KOPT-K1 (cell line): ENCODE measurements around the gene PTRH2.
"Not testable (repeated sequence)": the region's sequence is repeated elsewhere in the genome, so short reads cannot be mapped to it uniquely, and the experiment has no call there.

ENCODE experiments used
- H3K27ac ChIP-seq: fragments of 200-600 bp; sonication (generic); 2 replicates; pipeline ENCODE4 v1.5.1; 2016; ENCODE audit warnings: antibody characterized with exemption, mild to moderate bottlenecking, low read depth, low read length; ENCODE audit not compliant: poor library complexity, severe bottlenecking
- H3K36me3 ChIP-seq: fragments of 200-600 bp; sonication (generic); 2 replicates; pipeline ENCODE4 v1.5.1; 2017; ENCODE audit warnings: antibody characterized with exemption, mild to moderate bottlenecking, low read length, moderate library complexity; ENCODE audit not compliant: insufficient read depth
- H3K9me3 ChIP-seq: fragments of 200-600 bp; sonication (generic); 2 replicates; pipeline ENCODE4 v1.5.1; 2017; ENCODE audit warnings: antibody characterized with exemption, low read length, mild to moderate bottlenecking; ENCODE audit not compliant: insufficient read depth, poor library complexity, severe bottlenecking

Gene PTRH2

GRCh38 chr17:59668816-59669215 is 38.4 kb downstream of the PTRH2 start:
- Histone ChIP-seq H3K36me3 (peaks cover 99% of the 10 kb centered on the region), H3K27ac (no peak overlapping the region), H3K9me3 (no peaks in the 10 kb centered on the region)

DNA sequence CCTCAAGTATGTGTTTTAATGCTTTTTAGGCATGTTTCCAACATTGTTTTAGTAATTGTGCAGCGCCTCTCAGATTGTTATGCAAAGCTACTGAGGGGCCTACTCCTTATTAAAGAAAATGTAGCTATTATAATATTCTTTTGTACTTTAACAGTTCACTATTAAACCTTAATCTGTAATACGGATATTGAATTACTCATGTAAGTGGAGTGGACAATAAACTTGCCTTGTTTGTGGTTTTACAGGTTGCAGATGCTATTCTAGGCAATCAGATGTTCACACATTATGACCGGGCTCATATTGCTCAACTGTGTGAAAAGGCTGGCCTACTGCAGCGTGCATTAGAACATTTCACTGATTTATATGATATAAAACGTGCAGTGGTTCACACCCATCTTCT is 41.0 kb downstream of the PTRH2 start:
- H3K27ac ChIP-seq = no peak overlapping the region
- no peaks in the 10 kb centered on the region for H3K9me3 ChIP-seq
- H3K36me3 ChIP-seq = peaks cover 99% of the 10 kb centered on the region

GRCh38 chr17:59656624-59657023 is 50.6 kb downstream of the PTRH2 start:
- H3K36me3 ChIP-seq = peaks cover 98% of the 10 kb centered on the region

DNA sequence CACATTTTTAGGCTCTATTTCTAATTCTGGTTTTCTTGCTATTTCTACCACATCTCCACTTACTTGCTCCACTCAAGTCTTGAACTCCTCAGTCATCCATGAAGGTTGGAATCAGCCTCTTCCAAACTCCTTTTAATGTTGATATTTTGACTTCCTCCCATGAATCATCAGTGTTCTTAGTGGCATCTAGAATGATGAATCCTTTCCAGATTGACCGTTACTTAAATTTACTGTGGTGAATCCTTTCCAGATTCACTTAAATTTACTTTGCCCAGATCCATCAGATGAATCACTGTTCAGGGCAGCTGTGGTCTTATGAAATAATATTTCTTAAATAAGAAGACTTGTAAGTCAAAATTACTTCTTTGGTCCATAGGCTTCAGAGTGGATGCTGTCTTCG is 55.1 kb downstream of the PTRH2 start:
- peaks cover 98% of the 10 kb centered on the region for H3K36me3 ChIP-seq
- peaks cover 8% of the 10 kb centered on the region for H3K9me3 ChIP-seq
- H3K27ac ChIP-seq = no peak overlapping the region

More at GRCh38 chr17:59656624-59657023, 50.6 kb downstream of the PTRH2 start:
- H3K27ac ChIP-seq, H3K9me3 ChIP-seq: not testable (repeated sequence)

- H3K36me3 ChIP-seq = peaks cover 98% of the 10 kb centered on the region
- H3K9me3 ChIP-seq = peaks cover 8% of the 10 kb centered on the region
- H3K27ac ChIP-seq = no peak overlapping the region
Observed at GRCh38 chr17:59651346-59651745, 55.9 kb downstream of the PTRH2 start.

GRCh38 chr17:59650642-59651041 is 56.6 kb downstream of the PTRH2 start:
- Histone ChIP-seq H3K36me3 (peaks cover 98% of the 10 kb centered on the region), H3K9me3 (peaks cover 8% of the 10 kb centered on the region), H3K27ac (no peak overlapping the region)

DNA sequence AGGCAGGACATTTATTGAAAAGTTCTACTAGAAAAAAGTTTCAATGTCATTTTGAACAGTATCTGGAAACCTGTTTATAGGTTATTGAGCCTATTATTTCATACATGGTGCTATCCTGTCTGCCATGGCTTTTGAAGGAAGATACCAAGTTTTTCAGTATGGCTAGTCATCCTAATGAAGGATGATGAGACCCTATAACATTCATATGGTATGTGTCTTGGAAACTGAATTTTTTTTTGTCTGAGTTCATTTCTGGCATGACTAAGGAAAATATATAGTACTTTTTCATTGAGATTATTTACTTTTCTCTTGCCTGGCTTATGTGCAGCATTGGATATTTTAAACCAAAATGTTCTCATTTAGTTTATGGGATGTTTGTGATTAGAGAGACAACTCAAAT is 57.3 kb downstream of the PTRH2 start:
- Histone ChIP-seq H3K36me3 (peaks cover 98% of the 10 kb centered on the region), H3K9me3 (peaks cover 8% of the 10 kb centered on the region), H3K27ac (no peak overlapping the region)
